Measurements from ENCODE around the gene MTERF4. TPM values are rescaled to one million over a fixed set of nuclear protein-coding genes. Genes with fewer than 3 reads are reported as not detected.

MTERF4 gene
- total and polyA plus RNA-seq, 2 donors = 34.5 to 41.7 TPM

DNA sequence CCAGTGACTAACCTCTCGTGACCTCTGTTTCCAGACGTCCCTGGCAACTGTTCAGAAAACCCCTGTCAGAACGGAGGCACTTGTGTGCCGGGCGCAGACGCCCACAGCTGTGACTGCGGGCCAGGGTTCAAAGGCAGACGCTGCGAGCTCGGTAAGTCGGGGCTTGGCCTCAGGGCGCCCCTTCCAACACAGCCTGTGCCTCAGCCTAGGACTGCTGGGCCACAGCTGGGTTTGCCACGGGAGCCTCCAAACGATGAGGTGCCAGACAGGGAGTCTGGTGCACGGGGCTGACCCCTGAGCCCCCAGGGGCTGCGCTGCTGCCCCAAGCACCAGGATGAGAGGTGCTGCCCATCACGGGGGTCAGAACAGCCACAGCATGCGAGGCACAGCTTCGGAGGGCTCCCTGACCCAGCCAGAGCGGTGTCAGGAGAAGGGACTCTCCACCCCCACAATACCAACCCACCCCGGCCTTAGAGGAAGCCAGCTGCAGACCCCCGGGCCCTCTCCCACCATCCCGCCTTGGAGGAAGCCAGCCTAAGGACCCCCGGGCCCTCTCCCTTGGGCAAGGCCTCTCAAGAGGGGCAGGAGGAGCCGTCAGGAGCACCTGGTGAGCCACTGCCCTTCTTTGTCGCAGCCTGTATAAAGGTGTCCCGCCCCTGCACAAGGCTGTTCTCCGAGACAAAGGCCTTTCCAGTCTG is 20.3 kb downstream of the MTERF4 start:
- no peak overlapping the region for H3K4me3 ChIP-seq (ENCODE audit: low read length in 2 of 2)
- no peak for DNase-seq (ENCODE audit: low read depth in 6 of 9, low spot score in 9 of 9)
- WGBS = 94% methylated on average over 28 of the region's 28 CpGs
- H3K27ac ChIP-seq (ENCODE audit: low read depth in 1 of 2, low read length in 1 of 2) = no peak overlapping the region
- H3K9me3 ChIP-seq (ENCODE audit: control insufficient read depth in 2 of 2, insufficient read depth in 1 of 2, low read length in 1 of 2) = no peaks in the 10 kb centered on the region
- no peaks in the 10 kb centered on the region for H3K4me1 ChIP-seq (ENCODE audit: control insufficient read depth in 2 of 2, insufficient read depth in 2 of 2, low read length in 2 of 2)
- peaks cover 7 to 8% of the 10 kb centered on the region in 2 donors for H3K36me3 ChIP-seq (ENCODE audit: control insufficient read depth in 2 of 2, insufficient read depth in 2 of 2, low read length in 1 of 2)
- no peaks in the 10 kb centered on the region for H3K27me3 ChIP-seq (ENCODE audit: control insufficient read depth in 2 of 2, insufficient read depth in 1 of 2, low read length in 1 of 2)

DNA sequence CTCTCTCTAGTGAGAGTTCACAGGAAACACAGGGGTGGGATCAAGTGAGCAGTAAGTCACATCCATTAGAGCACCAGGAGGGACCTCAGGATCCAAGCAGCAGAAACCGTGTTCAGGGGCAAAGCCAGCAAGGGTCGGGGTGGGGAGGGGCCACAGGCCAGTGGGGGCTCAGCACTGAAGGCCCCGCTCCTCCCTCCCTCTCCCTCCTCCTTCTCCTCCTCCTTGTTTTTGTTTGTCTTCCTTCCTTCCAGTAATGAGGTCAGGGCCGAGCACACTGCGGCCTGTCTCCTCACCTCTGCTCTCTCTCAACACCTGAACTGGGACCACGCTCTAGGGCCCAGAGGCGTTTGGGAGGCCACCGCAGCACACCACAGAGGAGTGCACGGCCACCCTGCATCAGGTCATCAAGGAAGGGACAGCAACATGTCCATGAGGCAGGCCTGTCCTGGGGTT is 20.9 kb downstream of the MTERF4 start:
- Histone ChIP-seq H3K36me3 (ENCODE audit: control insufficient read depth in 2 of 2, insufficient read depth in 2 of 2, low read length in 1 of 2) (peaks cover under 1 to 2% of the 10 kb centered on the region in 2 donors), H3K4me3 (ENCODE audit: low read length in 2 of 2) (no peak overlapping the region), H3K4me1 (ENCODE audit: control insufficient read depth in 2 of 2, insufficient read depth in 2 of 2, low read length in 2 of 2) (no peaks in the 10 kb centered on the region), H3K27me3 (ENCODE audit: control insufficient read depth in 2 of 2, insufficient read depth in 1 of 2, low read length in 1 of 2) (no peaks in the 10 kb centered on the region), H3K9me3 (ENCODE audit: control insufficient read depth in 2 of 2, insufficient read depth in 1 of 2, low read length in 1 of 2) (no peaks in the 10 kb centered on the region), H3K27ac (ENCODE audit: low read depth in 1 of 2, low read length in 1 of 2) (no peak overlapping the region)
- 88% methylated on average over 9 of the region's 9 CpGs for WGBS
- no peak for DNase-seq (ENCODE audit: low read depth in 6 of 9, low spot score in 9 of 9)

DNA sequence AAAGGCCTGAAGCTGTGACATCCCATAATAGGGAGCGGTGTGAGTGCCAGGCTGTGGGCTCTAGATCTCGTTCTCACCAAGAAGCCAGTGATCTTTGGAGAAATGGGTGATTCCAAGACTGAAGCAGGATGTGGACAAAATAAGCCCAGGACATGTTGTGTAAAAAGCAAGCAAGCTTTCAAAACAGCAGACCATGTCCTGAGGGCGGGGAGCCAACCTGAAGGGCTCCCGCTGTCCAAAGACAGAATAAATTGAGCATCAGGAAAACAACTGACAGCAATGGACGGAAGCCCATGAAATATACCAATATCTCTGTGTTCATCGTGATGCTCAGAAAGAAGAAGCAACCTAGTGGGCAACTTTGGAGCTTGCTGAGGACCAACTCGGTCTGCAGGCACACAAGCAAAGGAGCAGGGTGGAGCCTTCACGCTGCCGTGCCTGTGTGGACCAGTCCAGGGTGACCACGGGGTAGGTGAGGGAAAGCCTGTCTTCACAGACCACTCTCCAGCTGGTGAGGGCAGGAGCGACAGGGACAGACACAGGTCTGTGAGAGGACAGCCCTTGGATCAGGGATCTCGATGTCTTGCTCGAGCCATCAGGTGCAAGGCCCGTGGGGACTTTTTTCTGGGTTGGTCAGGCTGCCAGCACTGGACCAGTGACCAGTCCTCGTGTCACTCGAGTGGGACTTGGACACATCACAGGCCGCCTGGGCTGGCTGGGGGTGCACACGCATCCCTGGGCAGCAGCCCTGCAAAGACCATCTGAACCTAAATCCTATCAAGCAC is 21.5 kb downstream of the MTERF4 start:
- Histone ChIP-seq H3K27ac (ENCODE audit: low read depth in 1 of 2, low read length in 1 of 2) (no peak overlapping the region), H3K9me3 (ENCODE audit: control insufficient read depth in 2 of 2, insufficient read depth in 1 of 2, low read length in 1 of 2) (no peaks in the 10 kb centered on the region), H3K27me3 (ENCODE audit: control insufficient read depth in 2 of 2, insufficient read depth in 1 of 2, low read length in 1 of 2) (no peaks in the 10 kb centered on the region), H3K4me1 (ENCODE audit: control insufficient read depth in 2 of 2, insufficient read depth in 2 of 2, low read length in 2 of 2) (no peaks in the 10 kb centered on the region), H3K4me3 (ENCODE audit: low read length in 2 of 2) (no peak overlapping the region), H3K36me3 (ENCODE audit: control insufficient read depth in 2 of 2, insufficient read depth in 2 of 2, low read length in 1 of 2) (no peaks in the 10 kb centered on the region)
- WGBS = 87% methylated on average over 18 of the region's 18 CpGs
- DNase-seq (ENCODE audit: low read depth in 6 of 9, low spot score in 9 of 9) = no peak

DNA sequence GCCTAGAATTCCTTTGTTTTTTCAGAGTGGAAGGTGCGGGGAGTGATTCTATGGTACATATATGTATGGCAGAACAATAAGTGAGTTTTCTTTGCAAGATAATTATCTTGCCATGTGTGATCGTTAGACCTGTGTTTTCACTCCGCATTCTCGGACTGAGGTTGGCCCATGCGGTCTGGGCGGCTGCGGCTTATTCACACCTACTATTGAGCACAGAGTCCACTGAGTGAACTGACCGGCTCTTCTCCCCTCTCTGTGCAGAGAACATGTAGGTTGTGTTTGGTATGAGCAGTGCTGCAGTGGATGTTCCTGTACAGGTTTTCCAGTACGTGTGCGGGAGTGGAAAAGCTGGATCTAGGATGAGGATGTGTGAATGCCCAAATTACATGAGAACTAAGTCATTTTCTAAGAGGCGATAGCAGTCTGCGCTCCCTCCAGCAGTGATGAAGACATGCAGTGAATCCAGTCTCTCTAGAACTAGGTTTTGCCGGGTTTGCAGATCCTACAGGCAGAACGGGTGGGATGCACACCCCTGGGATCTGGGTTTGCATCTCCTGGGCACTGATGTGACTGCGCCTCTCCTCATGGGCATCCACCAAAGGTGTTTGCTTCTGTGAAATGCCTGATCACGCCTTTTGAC is 27.1 kb downstream of the MTERF4 start:
- 98% methylated on average over 16 of the region's 16 CpGs for WGBS

DNA sequence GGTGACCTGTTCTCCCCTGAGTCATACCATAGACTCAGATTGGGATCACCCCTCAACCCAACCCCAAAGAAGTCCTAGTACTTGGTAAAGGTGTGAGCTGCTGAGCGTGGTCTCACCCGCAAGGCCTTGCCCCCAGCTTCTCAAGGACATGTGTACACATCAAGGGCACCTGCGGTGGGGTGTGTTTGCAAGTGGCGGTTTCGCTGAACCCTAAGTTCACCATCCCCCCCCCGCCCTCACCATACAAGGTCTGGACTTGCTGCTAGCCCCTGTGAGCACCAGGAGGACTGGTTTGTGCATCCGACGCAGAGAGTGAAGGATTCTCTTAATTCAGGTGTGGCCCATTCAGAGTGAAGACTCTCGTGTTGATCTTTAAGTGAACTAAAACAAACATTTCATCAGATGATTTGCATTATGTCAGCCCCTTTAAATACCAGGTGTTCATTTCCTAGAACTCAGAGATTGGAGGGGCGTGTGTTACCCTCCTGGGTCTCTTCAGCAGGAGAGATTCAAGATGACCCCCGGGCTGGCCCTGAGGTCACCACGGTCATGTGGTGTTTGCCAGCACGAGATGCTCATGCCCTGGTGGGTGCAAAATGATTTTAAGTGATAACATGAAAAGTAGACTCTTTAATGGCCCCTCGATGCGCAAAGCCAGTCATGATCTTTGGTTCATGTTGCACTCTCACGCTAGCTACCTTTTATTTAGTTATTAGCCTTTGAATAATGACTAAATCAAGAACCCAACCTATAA is 27.8 kb downstream of the MTERF4 start:
- Histone ChIP-seq H3K36me3 (ENCODE audit: control insufficient read depth in 2 of 2, insufficient read depth in 2 of 2, low read length in 1 of 2) (peaks cover 6 to 18% of the 10 kb centered on the region in 2 donors), H3K4me1 (ENCODE audit: control insufficient read depth in 2 of 2, insufficient read depth in 2 of 2, low read length in 2 of 2) (no peaks in the 10 kb centered on the region), H3K9me3 (ENCODE audit: control insufficient read depth in 2 of 2, insufficient read depth in 1 of 2, low read length in 1 of 2) (no peaks in the 10 kb centered on the region), H3K4me3 (ENCODE audit: low read length in 2 of 2) (no peak overlapping the region), H3K27ac (ENCODE audit: low read depth in 1 of 2, low read length in 1 of 2) (no peak overlapping the region), H3K27me3 (ENCODE audit: control insufficient read depth in 2 of 2, insufficient read depth in 1 of 2, low read length in 1 of 2) (peaks cover 0 to 22% of the 10 kb centered on the region in 2 donors)
- WGBS = 95% methylated on average over 16 of the region's 16 CpGs
- DNase-seq (ENCODE audit: low read depth in 6 of 9, low spot score in 9 of 9) = no peak

More for the DNA sequence above, 27.1 kb downstream of the MTERF4 start:
- Histone ChIP-seq H3K9me3 (ENCODE audit: control insufficient read depth in 2 of 2, insufficient read depth in 1 of 2, low read length in 1 of 2) (no peaks in the 10 kb centered on the region), H3K4me3 (ENCODE audit: low read length in 2 of 2) (no peak overlapping the region), H3K36me3 (ENCODE audit: control insufficient read depth in 2 of 2, insufficient read depth in 2 of 2, low read length in 1 of 2) (peaks cover 6 to 18% of the 10 kb centered on the region in 2 donors), H3K27ac (ENCODE audit: low read depth in 1 of 2, low read length in 1 of 2) (no peak overlapping the region), H3K4me1 (ENCODE audit: control insufficient read depth in 2 of 2, insufficient read depth in 2 of 2, low read length in 2 of 2) (no peaks in the 10 kb centered on the region), H3K27me3 (ENCODE audit: control insufficient read depth in 2 of 2, insufficient read depth in 1 of 2, low read length in 1 of 2) (peaks cover 0 to 14% of the 10 kb centered on the region in 2 donors)
- no peak for DNase-seq (ENCODE audit: low read depth in 6 of 9, low spot score in 9 of 9)

DNA sequence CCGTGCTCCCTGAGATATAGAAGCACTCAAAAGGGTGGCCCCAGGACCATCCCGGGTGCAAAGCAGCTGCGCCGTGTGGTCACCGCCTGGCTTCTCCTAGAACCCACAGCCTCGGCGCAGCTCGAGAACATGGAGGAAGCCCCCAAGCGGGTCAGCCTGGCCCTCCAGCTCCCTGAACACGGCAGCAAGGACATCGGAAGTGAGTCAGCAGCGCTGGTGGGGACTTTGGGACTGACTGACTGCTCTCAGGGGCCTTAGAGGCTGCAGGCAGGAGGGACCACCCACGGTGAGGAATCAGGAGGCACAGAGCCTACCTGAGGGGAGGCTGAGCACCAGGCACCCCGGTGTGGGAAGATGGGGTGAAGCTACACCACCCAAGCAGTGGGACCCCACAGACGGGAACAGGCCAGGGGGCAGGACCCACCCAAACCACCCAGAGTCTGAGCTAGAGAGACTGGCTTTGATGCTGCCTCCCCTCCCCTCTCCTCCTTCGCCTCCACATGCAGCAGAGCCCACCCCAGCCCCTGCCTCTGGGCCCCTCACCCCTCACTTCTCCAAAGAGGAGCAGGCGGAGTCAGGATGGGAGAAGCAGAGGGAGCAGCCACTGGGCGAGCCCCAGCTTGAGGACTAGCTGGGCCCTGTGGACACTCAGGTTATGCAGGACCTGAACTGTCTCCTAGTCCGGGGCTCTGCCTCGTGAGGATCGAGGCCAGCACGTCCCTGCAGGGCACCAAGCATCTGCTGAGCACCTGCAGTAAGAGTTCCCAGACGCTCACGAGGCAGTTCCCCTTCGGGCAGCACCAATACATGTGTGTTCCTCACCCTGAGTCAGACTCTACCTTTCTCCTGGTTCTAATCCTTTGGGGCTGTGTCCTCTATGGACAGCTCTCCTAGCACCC is 28.7 kb downstream of the MTERF4 start:
- 92% methylated on average over 25 of the region's 25 CpGs for WGBS
- no peak for DNase-seq (ENCODE audit: low read depth in 6 of 9, low spot score in 9 of 9)
- Histone ChIP-seq H3K36me3 (ENCODE audit: control insufficient read depth in 2 of 2, insufficient read depth in 2 of 2, low read length in 1 of 2) (peaks cover 6 to 18% of the 10 kb centered on the region in 2 donors), H3K27ac (ENCODE audit: low read depth in 1 of 2, low read length in 1 of 2) (no peak overlapping the region), H3K9me3 (ENCODE audit: control insufficient read depth in 2 of 2, insufficient read depth in 1 of 2, low read length in 1 of 2) (no peaks in the 10 kb centered on the region), H3K4me3 (ENCODE audit: low read length in 2 of 2) (no peak overlapping the region), H3K4me1 (ENCODE audit: control insufficient read depth in 2 of 2, insufficient read depth in 2 of 2, low read length in 2 of 2) (no peaks in the 10 kb centered on the region), H3K27me3 (ENCODE audit: control insufficient read depth in 2 of 2, insufficient read depth in 1 of 2, low read length in 1 of 2) (peaks cover 0 to 26% of the 10 kb centered on the region in 2 donors)

DNA sequence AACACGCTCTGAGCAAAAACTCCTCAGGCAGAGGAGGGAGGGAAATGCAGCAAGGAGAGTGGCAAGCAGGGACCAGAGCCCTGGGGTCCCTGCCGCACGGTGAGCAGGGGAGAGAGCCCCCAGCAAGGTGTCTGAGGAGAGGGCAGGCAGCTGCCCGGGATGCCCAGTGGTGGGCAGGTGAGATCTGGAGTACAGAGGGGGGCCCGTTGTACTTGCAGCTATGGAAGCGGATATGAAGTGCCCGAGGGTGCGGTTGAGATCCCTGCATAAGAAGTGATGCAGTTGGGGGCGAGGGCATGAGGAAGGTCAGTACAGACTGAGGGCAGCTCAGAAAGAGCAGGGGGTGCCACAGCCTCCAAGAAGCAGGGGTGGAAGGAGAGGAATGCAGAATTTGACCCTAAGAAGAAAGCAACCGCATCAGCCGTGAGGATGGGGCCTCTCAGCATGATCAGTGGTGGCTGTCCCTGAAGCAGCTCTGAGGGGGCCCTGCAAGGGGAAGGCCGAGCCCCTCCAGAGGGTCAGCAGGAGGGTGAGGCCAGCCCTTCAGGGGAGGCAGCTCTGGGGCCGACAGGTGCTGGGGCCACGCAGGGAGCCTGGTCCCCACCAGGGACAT is 29.4 kb downstream of the MTERF4 start:
- DNase-seq (ENCODE audit: low read depth in 6 of 9, low spot score in 9 of 9) = no peak
- H3K27me3 ChIP-seq (ENCODE audit: control insufficient read depth in 2 of 2, insufficient read depth in 1 of 2, low read length in 1 of 2) = peaks cover 0 to 28% of the 10 kb centered on the region in 2 donors
- no peak overlapping the region for H3K4me3 ChIP-seq (ENCODE audit: low read length in 2 of 2)
- H3K27ac ChIP-seq (ENCODE audit: low read depth in 1 of 2, low read length in 1 of 2) = no peak overlapping the region
- peaks cover 6 to 18% of the 10 kb centered on the region in 2 donors for H3K36me3 ChIP-seq (ENCODE audit: control insufficient read depth in 2 of 2, insufficient read depth in 2 of 2, low read length in 1 of 2)
- WGBS = 97% methylated on average over 14 of the region's 14 CpGs
- no peaks in the 10 kb centered on the region for H3K4me1 ChIP-seq (ENCODE audit: control insufficient read depth in 2 of 2, insufficient read depth in 2 of 2, low read length in 2 of 2)
- H3K9me3 ChIP-seq (ENCODE audit: control insufficient read depth in 2 of 2, insufficient read depth in 1 of 2, low read length in 1 of 2) = no peaks in the 10 kb centered on the region

DNA sequence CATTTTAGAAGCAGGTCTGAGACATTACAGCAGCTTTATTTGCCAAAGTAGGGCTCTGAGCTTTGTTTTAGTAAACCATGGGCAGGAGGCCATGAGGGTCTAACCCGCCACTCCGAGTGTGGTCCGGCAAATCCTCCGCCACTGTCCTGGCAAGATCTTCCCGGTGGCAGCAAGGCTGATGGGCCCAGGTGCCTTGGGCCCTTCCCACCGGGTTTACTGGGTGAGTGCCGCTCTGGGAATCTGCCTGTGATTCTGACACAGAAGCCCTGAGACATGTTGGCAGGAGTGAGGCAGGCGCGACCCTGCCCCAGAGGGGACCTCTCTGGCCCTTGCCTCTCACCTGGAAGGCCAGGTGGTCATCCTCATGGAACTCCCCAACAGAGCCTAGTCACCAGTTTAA is 29.9 kb downstream of the MTERF4 start:
- Histone ChIP-seq H3K27ac (ENCODE audit: low read depth in 1 of 2, low read length in 1 of 2) (no peak overlapping the region), H3K4me1 (ENCODE audit: control insufficient read depth in 2 of 2, insufficient read depth in 2 of 2, low read length in 2 of 2) (no peaks in the 10 kb centered on the region), H3K27me3 (ENCODE audit: control insufficient read depth in 2 of 2, insufficient read depth in 1 of 2, low read length in 1 of 2) (peaks cover 0 to 28% of the 10 kb centered on the region in 2 donors), H3K36me3 (ENCODE audit: control insufficient read depth in 2 of 2, insufficient read depth in 2 of 2, low read length in 1 of 2) (peaks cover 6 to 18% of the 10 kb centered on the region in 2 donors), H3K4me3 (ENCODE audit: low read length in 2 of 2) (no peak overlapping the region), H3K9me3 (ENCODE audit: control insufficient read depth in 2 of 2, insufficient read depth in 1 of 2, low read length in 1 of 2) (no peaks in the 10 kb centered on the region)
- no peak for DNase-seq (ENCODE audit: low read depth in 6 of 9, low spot score in 9 of 9)
- 94% methylated on average over 9 of the region's 9 CpGs for WGBS
